A673 (cell line): ENCODE data around the gene FBXO34. TPM values are rescaled to one million over a fixed set of nuclear protein-coding genes. Genes with fewer than 3 reads are reported as not detected.
"Not testable (repeated sequence)": the region's sequence is repeated elsewhere in the genome, so short reads cannot be mapped to it uniquely, and the experiment has no call there.

Experiments
- BruUV-seq: library from RNA; stranded (reverse); fragments of 400-500 nt; replicated peaks from 2 replicates; lab custom pipeline; 2021; lab: Mats Ljungman, UMichigan
- CTCF ChIA-PET: fragments of 300-600 bp; sonication (Branson Sonifier 250); formaldehyde crosslinking; loops from one replicate; lab custom pipeline; 2022; ENCODE audit warnings: antibody characterized with exemption; lab: Charles Lee
- POLR2A ChIA-PET: fragments of 300-600 bp; sonication (Branson Sonifier 250); formaldehyde crosslinking; loops from one replicate; lab custom pipeline; 2022; ENCODE audit warnings: antibody characterized with exemption; ENCODE audit not compliant: low non-redundant PET; lab: Charles Lee
- DNase-seq: peaks from one replicate; pipeline ENCODE4 v3.0.0-alpha.2; 2015; ENCODE audit warnings: low spot score
- H3K27ac ChIP-seq: fragments of 200-600 bp; sonication (generic); 2 replicates; pipeline ENCODE4 v1.5.1; 2016; ENCODE audit warnings: mixed run types, low read depth, mild to moderate bottlenecking, mixed read lengths, antibody characterized with exemption, low read length; ENCODE audit not compliant: poor library complexity, severe bottlenecking
- H3K27me3 ChIP-seq: fragments of 200-600 bp; sonication (generic); replicated peaks from 2 replicates; pipeline ENCODE4 v1.6.1; 2017; ENCODE audit warnings: mixed run types, low read depth, mild to moderate bottlenecking, mixed read lengths, antibody characterized with exemption, low read length; ENCODE audit not compliant: insufficient read depth, poor library complexity
- H3K36me3 ChIP-seq: fragments of 200-600 bp; sonication (generic); 2 replicates; pipeline ENCODE4 v1.6.1; 2016; ENCODE audit warnings: mixed run types, mild to moderate bottlenecking, mixed read lengths, antibody characterized with exemption, low read length; ENCODE audit not compliant: insufficient read depth, poor library complexity, severe bottlenecking
- H3K4me1 ChIP-seq: fragments of 200-600 bp; sonication (generic); 2 replicates; pipeline ENCODE4 v1.6.1; 2017; ENCODE audit warnings: mixed run types, mild to moderate bottlenecking, mixed read lengths, antibody characterized with exemption, low read length; ENCODE audit not compliant: insufficient read depth, poor library complexity, severe bottlenecking
- H3K4me3 ChIP-seq: fragments of 200-600 bp; sonication (generic); 2 replicates; pipeline ENCODE4 v1.5.1; 2016; ENCODE audit warnings: low read depth, mixed run types, mild to moderate bottlenecking, mixed read lengths, low read length; ENCODE audit not compliant: poor library complexity, severe bottlenecking
- H3K9me3 ChIP-seq: fragments of 200-600 bp; sonication (generic); 2 replicates; pipeline ENCODE4 v1.6.1; 2016; ENCODE audit warnings: mixed run types, low read depth, mild to moderate bottlenecking, mixed read lengths, antibody characterized with exemption, low read length; ENCODE audit not compliant: poor library complexity, severe bottlenecking
- CTCF ChIP-seq: fragments of 300-800, 200-600 bp; sonication (generic); conservative IDR thresholded peaks from 2 replicates; pipeline ENCODE4 v1.5.1; 2017; ENCODE audit warnings: low read depth, mild to moderate bottlenecking, antibody characterized with exemption, low read length, moderate library complexity, mixed read lengths
- EZH2 ChIP-seq: fragments of 200-600 bp; sonication (generic); IDR thresholded peaks from 2 replicates; pipeline ENCODE4 v1.6.1; 2017; ENCODE audit warnings: borderline replicate concordance, low read depth, mild to moderate bottlenecking, mixed read lengths, antibody characterized with exemption, low read length; ENCODE audit not compliant: poor library complexity, severe bottlenecking
- intact Hi-C: fragments of 100-400 bp; cut with micrococcal nuclease; formaldehyde crosslinking; loops from one replicate; pipeline ENCODE4 v1.10.0; 2022; ENCODE audit not compliant: unreplicated experiment
- total RNA-seq: library from RNA; stranded (reverse); gene quantifications from 2 replicates; pipeline ENCODE4 v1.2.3, GENCODE V29; 2021

FBXO34 gene
- total RNA-seq, 1 experiment from 2014 or later = 20.9 TPM

GRCh38 chr14:55382483-55382882 lies 111.3 kb downstream of the FBXO34 start:
- H3K9me3 ChIP-seq = no peaks in the 10 kb centered on the region
- no TSS peak for BruUV-seq
- no peak overlapping the region for H3K27ac ChIP-seq
- CTCF ChIA-PET = no interaction called here
- H3K4me1 ChIP-seq = no peaks in the 10 kb centered on the region
- no peaks in the 10 kb centered on the region for H3K27me3 ChIP-seq
- intact Hi-C loops = no loop called here
- no peak overlapping the region for H3K4me3 ChIP-seq
- H3K36me3 ChIP-seq = peaks cover 2% of the 10 kb centered on the region
- POLR2A ChIA-PET = no interaction called here
- TF ChIP-seq CTCF (no peak), EZH2 (no peak)
- DNase-seq = no peak

GRCh38 chr14:55383056-55383466 lies 111.8 kb downstream of the FBXO34 start:
- DNase-seq, CTCF ChIA-PET, H3K27ac ChIP-seq, H3K4me3 ChIP-seq, POLR2A ChIA-PET, H3K36me3 ChIP-seq, H3K9me3 ChIP-seq, H3K27me3 ChIP-seq, BruUV-seq, H3K4me1 ChIP-seq, intact Hi-C loops: not testable (repeated sequence)

- no peak overlapping the region for H3K4me3 ChIP-seq
- H3K27ac ChIP-seq = no peak overlapping the region
- H3K9me3 ChIP-seq = no peaks in the 10 kb centered on the region
- POLR2A ChIA-PET = no interaction called here
- CTCF ChIA-PET = no interaction called here
- TF ChIP-seq EZH2 (no peak), CTCF (no peak)
- intact Hi-C loops = no loop called here
- no peaks in the 10 kb centered on the region for H3K27me3 ChIP-seq
- DNase-seq = no peak
- no TSS peak for BruUV-seq
- no peaks in the 10 kb centered on the region for H3K4me1 ChIP-seq
- peaks cover 2% of the 10 kb centered on the region for H3K36me3 ChIP-seq
Observed at GRCh38 chr14:55383541-55384140, 112.4 kb downstream of the FBXO34 start.

- intact Hi-C loops = no loop called here
- no peak for DNase-seq
- peaks cover 2% of the 10 kb centered on the region for H3K36me3 ChIP-seq
- H3K4me3 ChIP-seq = no peak overlapping the region
- ChIA-PET POLR2A (no interaction called here), CTCF (no interaction called here)
- no peaks in the 10 kb centered on the region for H3K9me3 ChIP-seq
- H3K4me1 ChIP-seq = no peaks in the 10 kb centered on the region
- TF ChIP-seq CTCF (no peak), EZH2 (no peak)
- no TSS peak for BruUV-seq
- H3K27ac ChIP-seq = no peak overlapping the region
- no peaks in the 10 kb centered on the region for H3K27me3 ChIP-seq
Observed at GRCh38 chr14:55384536-55384935, 113.3 kb downstream of the FBXO34 start.
